H1 (cell line): ENCODE results near the gene SLC7A10. TPM values are rescaled to one million over a fixed set of nuclear protein-coding genes. Genes with fewer than 3 reads are reported as not detected.
A peak's percentile ranks its signal among the peaks of the same experiment; 100 is the strongest.

Source experiments
- ATF3 ChIP-seq: IDR thresholded peaks from 2 replicates; pipeline ENCODE4 v1.6.1; 2011; ENCODE audit warnings: low read depth, mild to moderate bottlenecking, low read length; ENCODE audit not compliant: insufficient read depth
- CEBPB ChIP-seq: IDR thresholded peaks from 2 replicates; pipeline ENCODE4 v1.6.1; 2012; ENCODE audit warnings: low read depth, low read length
- CREB1 ChIP-seq: IDR thresholded peaks from 2 replicates; pipeline ENCODE4 v1.6.1; 2012; ENCODE audit warnings: inconsistent platforms
- CTBP2 ChIP-seq: IDR thresholded peaks from 2 replicates; pipeline ENCODE4 v1.7.0; 2011; ENCODE audit warnings: borderline replicate concordance, mild to moderate bottlenecking, moderate library complexity, mixed read lengths, low read length; ENCODE audit not compliant: insufficient read depth, insufficient read length
- KDM1A ChIP-seq: fragments of 200-600, 300-600 bp; sonication (generic); IDR thresholded peaks from 2 replicates; pipeline ENCODE4 v1.7.1; 2016; ENCODE audit warnings: mild to moderate bottlenecking, low read length, borderline replicate concordance
- RFX5 ChIP-seq: IDR thresholded peaks from 2 replicates; pipeline ENCODE4 v1.6.1; 2011; ENCODE audit warnings: low read depth, low read length, improper control_type of control experiment, borderline replicate concordance
- SIN3A ChIP-seq, 2 experiments: IDR thresholded peaks in 1 of 2; conservative IDR thresholded peaks in 1 of 2; 2 replicates each; pipeline ENCODE4 v1.6.1; 2011 to 2012; ENCODE audit warnings: low read length in 2 of 2, improper control_type of control experiment in 1 of 2, low read depth in 1 of 2, mild to moderate bottlenecking in 1 of 2
- TBP ChIP-seq: IDR thresholded peaks from 2 replicates; pipeline ENCODE4 v1.6.1; 2011; ENCODE audit warnings: low read depth, low read length, improper control_type of control experiment
- USF2 ChIP-seq: IDR thresholded peaks from 2 replicates; pipeline ENCODE4 v1.6.1; 2011; ENCODE audit warnings: low read length, improper control_type of control experiment
- polyA plus RNA-seq, 7 experiments: library from polyadenylated mRNA; depleted of rRNA in 3 of 7; stranded (reverse) in 5 of 7; unstranded in 2 of 7; fragments of >200 nt in 5 of 7; fragments of 200-250 nt in 2 of 7; gene quantifications; 1 replicate in 5 of 7; 2 replicates in 1 of 7; 4 replicates in 1 of 7; pipeline versions ENCODE4 v1.2.1 to v1.2.3, GENCODE V29; 2011 to 2013; ENCODE audit warnings: missing spikeins in 2 of 7, mixed read lengths in 2 of 7
- total RNA-seq: library from RNA; stranded (reverse); fragmentation: NEBNext Ultra II Directional; extraction: Animal tissue kit (Norgen Biotek cat#: 25700); gene quantifications from 2 replicates; pipeline ENCODE4 v1.2.1, GENCODE V29; 2021

SLC7A10 gene
- total and polyA plus RNA-seq, 2 of the 8 experiments (the other 6 are each of a cell fraction or from before 2014, with no cell fraction given): 3.7 to 7.1 TPM

- peak; percentile 99 for TF ChIP-seq TBP
- TF ChIP-seq KDM1A: no peak
- TF ChIP-seq SIN3A (conservative IDR thresholded peaks at IDR 0.05 in 1 of 2, IDR thresholded peaks at IDR 0.05 in 1 of 2; ENCODE audit: low read depth in 1 of 2, low read length in 2 of 2): peak; percentile 59 to 90; a peak in 2 of 4 replicates
- TF ChIP-seq RFX5: no peak
- TF ChIP-seq ATF3: no peak
- TF ChIP-seq CEBPB: no peak
- no peak for TF ChIP-seq CREB1
- TF ChIP-seq CTBP2: no peak
- no peak for TF ChIP-seq USF2
- TF ChIP-seq, all 59 proteins: peak for 22
These were observed 48.8 kb downstream of the SLC7A10 start (continued) for GRCh38 chr19:33176670-33177416.
